Brain microvascular endothelial cell (primary cell): Measurements from ENCODE around the gene CLDN9.

ENCODE experiments used
- DNase-seq: peaks from one replicate; pipeline ENCODE4 v3.0.0-alpha.2; 2020
- H3K27ac ChIP-seq: fragments of 250-450 bp; sonication (Bioruptor Pico); 2 replicates; pipeline ENCODE4 v1.5.1; 2020; ENCODE audit warnings: mild to moderate bottlenecking, moderate library complexity
- H3K27me3 ChIP-seq: fragments of 250-450 bp; sonication (Bioruptor Pico); replicated peaks from 2 replicates; pipeline ENCODE4 v1.5.1; 2020; ENCODE audit warnings: mild to moderate bottlenecking
- H3K36me3 ChIP-seq: fragments of 250-450 bp; sonication (Bioruptor Pico); replicated peaks from 2 replicates; pipeline ENCODE4 v1.5.1; 2020; ENCODE audit warnings: mild to moderate bottlenecking
- H3K4me3 ChIP-seq: 2 replicates; pipeline ENCODE4 v1.5.1; 2011; ENCODE audit warnings: low read depth, mild to moderate bottlenecking, control low read depth, low read length, moderate library complexity
- CTCF ChIP-seq: IDR thresholded peaks from 2 replicates; pipeline ENCODE4 v1.5.1; 2011; ENCODE audit warnings: low read depth, mild to moderate bottlenecking, moderate library complexity, low read length, control low read depth, inconsistent platforms; ENCODE audit errors: missing control alignments
- in situ Hi-C: cut with HindIII; loops from 2 replicates; pipeline ENCODE4 v1.10.0; 2017; ENCODE audit warnings: low sequenced_read_pairs, low pct_ligation_motif_present

CLDN9 gene

GRCh38 chr16:3045758-3046640 is 33.3 kb downstream of the CLDN9 start, which contains the start of gene MMP25:
MMP25 (plus strand) TSS chr16:3046561; CDS start chr16:3046918, 357 bp downstream.
- Histone ChIP-seq H3K27ac (no peak within 1 kb of the TSS), H3K36me3 (no peaks in the 10 kb centered on the region), H3K4me3 (peak within 1 kb of the TSS; percentile 51), H3K27me3 (peaks cover 11% of the 10 kb centered on the region)
- DNase-seq, result no peak
- no peak for TF ChIP-seq CTCF
- in situ Hi-C loops, result no loop called here

- in situ Hi-C loops, result no loop called here
- no peaks in the 10 kb centered on the region for H3K36me3 ChIP-seq
- no peak for TF ChIP-seq CTCF
- no peak overlapping the region for H3K27ac ChIP-seq
- H3K27me3 ChIP-seq, result peaks cover 11% of the 10 kb centered on the region
- no peak for DNase-seq
- H3K4me3 ChIP-seq, result no peak overlapping the region
Measured at GRCh38 chr16:3046641-3047386, 34.1 kb downstream of the CLDN9 start.

DNA sequence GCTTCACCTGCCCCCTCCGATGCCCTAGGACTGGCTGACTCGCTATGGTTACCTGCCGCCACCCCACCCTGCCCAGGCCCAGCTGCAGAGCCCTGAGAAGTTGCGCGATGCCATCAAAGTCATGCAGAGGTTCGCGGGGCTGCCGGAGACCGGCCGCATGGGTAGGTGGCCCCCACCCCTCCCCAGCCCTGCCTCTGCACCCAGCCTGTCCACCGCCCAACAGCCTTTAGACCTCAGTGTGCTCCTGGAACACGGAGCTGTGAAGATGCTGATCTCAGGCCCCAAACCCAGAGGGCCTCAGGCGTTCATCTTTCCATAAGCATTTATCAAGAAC is 34.6 kb downstream of the CLDN9 start:
- Histone ChIP-seq H3K27ac (no peak overlapping the region), H3K27me3 (peaks cover 11% of the 10 kb centered on the region), H3K4me3 (no peak overlapping the region), H3K36me3 (no peaks in the 10 kb centered on the region)
- DNase-seq, result no peak
- in situ Hi-C loops, result no loop called here
- TF ChIP-seq CTCF, result no peak

GRCh38 chr16:3049921-3050481 is 37.3 kb downstream of the CLDN9 start:
- Histone ChIP-seq H3K36me3 (no peaks in the 10 kb centered on the region), H3K4me3 (no peak overlapping the region), H3K27ac (no peak overlapping the region), H3K27me3 (peaks cover 11% of the 10 kb centered on the region)
- in situ Hi-C loops, result no loop called here
- no peak for TF ChIP-seq CTCF
- no peak for DNase-seq

DNA sequence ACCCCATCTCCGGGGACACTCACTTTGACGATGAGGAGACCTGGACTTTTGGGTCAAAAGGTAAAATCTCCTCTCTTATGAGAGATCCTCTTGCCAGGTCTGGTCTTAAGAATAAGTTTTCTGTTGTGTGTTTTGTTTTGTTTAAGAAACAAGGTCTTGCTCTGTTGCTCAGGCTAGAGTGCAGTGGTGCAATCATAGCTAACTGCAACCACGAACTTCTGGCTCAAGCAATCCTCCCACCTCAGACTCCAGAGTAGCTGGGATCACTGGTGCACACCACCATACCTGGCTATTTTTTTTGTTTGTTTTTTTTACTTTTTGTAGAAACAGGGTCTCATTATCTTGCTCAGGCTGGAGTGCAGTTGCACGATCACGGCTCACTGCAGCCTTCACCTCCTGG is 37.8 kb downstream of the CLDN9 start:
- TF ChIP-seq CTCF, result no peak
- no peak overlapping the region for H3K27ac ChIP-seq
- H3K27me3 ChIP-seq, result peaks cover 11% of the 10 kb centered on the region
- no peak overlapping the region for H3K4me3 ChIP-seq
- in situ Hi-C loops, result no loop called here
- DNase-seq, result no peak
- H3K36me3 ChIP-seq, result no peaks in the 10 kb centered on the region
